IMR-90 (cell line): ENCODE measurements around the gene CST3. TPM values are rescaled to one million over a fixed set of nuclear protein-coding genes. Genes with fewer than 3 reads are reported as not detected.

Source experiments
- ATAC-seq: fragments of 200-7000 bp; cut with Tn5 transposase; 2 replicates; pipeline ENCODE4 v1.9.1; 2020; ENCODE audit warnings: low read depth, mild to moderate bottlenecking, moderate library complexity
- BruUV-seq: library from RNA; stranded (reverse); fragments of 400-500 nt; replicated peaks from 2 replicates; lab custom pipeline; 2021; lab: Mats Ljungman, UMichigan
- CTCF ChIA-PET: fragments of 300-600 bp; formaldehyde crosslinking; extraction: SDS; loops from one replicate; lab custom pipeline; 2021; ENCODE audit warnings: antibody characterized with exemption; lab: Yijun Ruan, JAX
- POLR2A ChIA-PET: fragments of 300-600 bp; sonication (Branson Sonifier 250); formaldehyde crosslinking; loops from one replicate; lab custom pipeline; 2022; ENCODE audit warnings: antibody characterized with exemption; ENCODE audit not compliant: unreplicated experiment; lab: Charles Lee
- DNase-seq: peaks from one replicate; pipeline ENCODE4 v3.0.0; 2013
- H2AFZ ChIP-seq: replicated peaks from 2 replicates; pipeline ENCODE3; 2013; ENCODE audit warnings: low read length, mild to moderate bottlenecking; ENCODE audit not compliant: poor library complexity
- H2AK5ac ChIP-seq: 2 replicates; pipeline ENCODE4 v1.6.1; 2013; ENCODE audit warnings: low read depth, low read length, inconsistent platforms
- H2AK9ac ChIP-seq: replicated peaks from 2 replicates; pipeline ENCODE3; 2013; ENCODE audit warnings: mild to moderate bottlenecking, low read depth, low read length, moderate library complexity; ENCODE audit not compliant: poor library complexity
- H2BK120ac ChIP-seq: 2 replicates; pipeline ENCODE4 v1.6.1; 2013; ENCODE audit warnings: low read depth, low read length, inconsistent platforms
- H2BK15ac ChIP-seq: 3 replicates; pipeline ENCODE4 v1.6.1; 2013; ENCODE audit warnings: low read depth, low read length, inconsistent platforms
- H2BK20ac ChIP-seq: 2 replicates; pipeline ENCODE4 v1.6.1; 2013; ENCODE audit warnings: low read depth, mild to moderate bottlenecking, inconsistent platforms, low read length, moderate library complexity
- H2BK5ac ChIP-seq: 2 replicates; pipeline ENCODE4 v1.6.1; 2013; ENCODE audit warnings: mild to moderate bottlenecking, low read depth, low read length, inconsistent platforms; ENCODE audit not compliant: poor library complexity, severe bottlenecking
- H3K14ac ChIP-seq: replicated peaks from 2 replicates; pipeline ENCODE4 v1.6.1; 2013; ENCODE audit warnings: low read depth, low read length, inconsistent platforms
- H3K18ac ChIP-seq: 2 replicates; pipeline ENCODE4 v1.6.1; 2013; ENCODE audit warnings: low read depth, low read length, control low read depth
- H3K23ac ChIP-seq: 2 replicates; pipeline ENCODE4 v1.6.1; 2013; ENCODE audit warnings: low read depth, low read length, inconsistent platforms
- H3K27ac ChIP-seq: 2 replicates; pipeline ENCODE4 v1.5.1; 2013; ENCODE audit warnings: mild to moderate bottlenecking, control low read depth, low read length; ENCODE audit not compliant: insufficient read depth
- H3K27me3 ChIP-seq: 2 replicates; pipeline ENCODE4 v1.6.1; 2013; ENCODE audit warnings: low read length; ENCODE audit not compliant: control insufficient read depth, insufficient read depth
- H3K36me3 ChIP-seq: 2 replicates; pipeline ENCODE4 v1.6.1; 2013; ENCODE audit warnings: low read length, mixed read lengths; ENCODE audit not compliant: control insufficient read depth, insufficient read depth
- H3K4ac ChIP-seq: 2 replicates; pipeline ENCODE4 v1.6.1; 2013; ENCODE audit warnings: low read depth, low read length, inconsistent platforms
- H3K4me1 ChIP-seq: 2 replicates; pipeline ENCODE4 v1.6.1; 2013; ENCODE audit warnings: low read length, mixed read lengths; ENCODE audit not compliant: control insufficient read depth, insufficient read depth
- H3K4me2 ChIP-seq: 2 replicates; pipeline ENCODE4 v1.6.1; 2013; ENCODE audit warnings: low read depth, mild to moderate bottlenecking, control low read depth, low read length, moderate library complexity
- H3K4me3 ChIP-seq: 2 replicates; pipeline ENCODE4 v1.5.1; 2013; ENCODE audit warnings: low read depth, mild to moderate bottlenecking, control low read depth, low read length, moderate library complexity; ENCODE audit not compliant: insufficient read depth
- H3K56ac ChIP-seq: 2 replicates; pipeline ENCODE4 v1.6.1; 2013; ENCODE audit warnings: low read length, inconsistent platforms; ENCODE audit not compliant: insufficient read depth; ENCODE audit errors: extremely low read depth
- H3K79me1 ChIP-seq, 2 experiments: 2 replicates each; pipeline ENCODE4 v1.6.1; 2013; ENCODE audit warnings: low read length in 2 of 2, inconsistent platforms in 1 of 2, low read depth in 1 of 2
- H3K9ac ChIP-seq: 2 replicates; pipeline ENCODE4 v1.6.1; 2013; ENCODE audit warnings: low read depth, low read length, control low read depth
- H3K9me1 ChIP-seq: 2 replicates; pipeline ENCODE4 v1.6.1; 2013; ENCODE audit warnings: low read length, inconsistent platforms; ENCODE audit not compliant: insufficient read depth
- H3K9me3 ChIP-seq: 2 replicates; pipeline ENCODE4 v1.6.1; 2013; ENCODE audit warnings: low read length; ENCODE audit not compliant: control insufficient read depth, insufficient read depth
- H4K20me1 ChIP-seq: 2 replicates; pipeline ENCODE4 v1.6.1; 2013; ENCODE audit warnings: low read length, inconsistent platforms; ENCODE audit not compliant: insufficient read depth
- H4K5ac ChIP-seq: 2 replicates; pipeline ENCODE4 v1.6.1; 2013; ENCODE audit warnings: mild to moderate bottlenecking, low read depth, low read length, control low read depth
- H4K8ac ChIP-seq, 2 experiments: 2 replicates each; pipeline ENCODE4 v1.6.1; 2013; ENCODE audit warnings: low read depth in 2 of 2, low read length in 2 of 2, control low read depth in 1 of 2, inconsistent platforms in 1 of 2
- H4K91ac ChIP-seq: 2 replicates; pipeline ENCODE4 v1.6.1; 2013; ENCODE audit warnings: low read depth, low read length, inconsistent platforms; ENCODE audit not compliant: insufficient read depth
- BHLHE40 ChIP-seq: fragments of 150-350 bp; IDR thresholded peaks from 2 replicates; pipeline ENCODE4 v1.6.1; 2016; ENCODE audit warnings: mild to moderate bottlenecking, low read depth, low read length
- CEBPB ChIP-seq: IDR thresholded peaks from 2 replicates; pipeline ENCODE4 v1.6.1; 2012; ENCODE audit warnings: low read depth, low read length, improper control_type of control experiment
- CHD1 ChIP-seq: IDR thresholded peaks from 2 replicates; pipeline ENCODE4 v1.6.1; 2012; ENCODE audit warnings: low read depth, low read length, improper control_type of control experiment
- CTCF ChIP-seq: conservative IDR thresholded peaks from 2 replicates; pipeline ENCODE4 v1.5.1; 2012; ENCODE audit warnings: mild to moderate bottlenecking, low read depth, low read length, improper control_type of control experiment
- ELK1 ChIP-seq: fragments of 150-350 bp; IDR thresholded peaks from 2 replicates; pipeline ENCODE4 v1.6.1; 2016; ENCODE audit warnings: low read depth, mild to moderate bottlenecking, low read length, moderate library complexity, borderline replicate concordance
- FOS ChIP-seq: fragments of 150-350 bp; IDR thresholded peaks from 2 replicates; pipeline ENCODE4 v1.6.1; 2016; ENCODE audit warnings: low read depth, low read length
- MAFK ChIP-seq: IDR thresholded peaks from 2 replicates; pipeline ENCODE4 v1.6.1; 2012; ENCODE audit warnings: low read depth, low read length, improper control_type of control experiment
- MAZ ChIP-seq: IDR thresholded peaks from 2 replicates; pipeline ENCODE4 v1.6.1; 2012; ENCODE audit warnings: low read depth, mild to moderate bottlenecking, low read length, improper control_type of control experiment, moderate library complexity, borderline replicate concordance
- MXI1 ChIP-seq: IDR thresholded peaks from 2 replicates; pipeline ENCODE4 v1.6.1; 2012; ENCODE audit warnings: low read depth, mild to moderate bottlenecking, low read length, moderate library complexity, borderline replicate concordance
- NFE2L2 ChIP-seq: fragments of 150-350 bp; IDR thresholded peaks from 2 replicates; pipeline ENCODE4 v1.6.1; 2016; ENCODE audit warnings: low read depth, mild to moderate bottlenecking, low read length
- POLR2A ChIP-seq: IDR thresholded peaks from 2 replicates; pipeline ENCODE4 v1.6.1; 2012; ENCODE audit warnings: mild to moderate bottlenecking, low read depth, low read length
- RAD21 ChIP-seq: IDR thresholded peaks from 2 replicates; pipeline ENCODE4 v1.6.1; 2012; ENCODE audit warnings: low read length, improper control_type of control experiment
- RCOR1 ChIP-seq: IDR thresholded peaks from 2 replicates; pipeline ENCODE4 v1.6.1; 2012; ENCODE audit warnings: mild to moderate bottlenecking, low read length, improper control_type of control experiment; ENCODE audit not compliant: insufficient replicate concordance
- RFX5 ChIP-seq: IDR thresholded peaks from 2 replicates; pipeline ENCODE4 v1.8.0; 2012; ENCODE audit warnings: low read depth, mild to moderate bottlenecking, low read length, moderate library complexity
- SMC3 ChIP-seq: fragments of 150-350 bp; IDR thresholded peaks from 2 replicates; pipeline ENCODE4 v1.6.1; 2016; ENCODE audit warnings: low read depth, mild to moderate bottlenecking, antibody characterized with exemption, low read length, moderate library complexity
- USF2 ChIP-seq: fragments of 150-350 bp; IDR thresholded peaks from 2 replicates; pipeline ENCODE4 v1.6.1; 2017; ENCODE audit warnings: mild to moderate bottlenecking, antibody characterized with exemption, low read length, low read depth
- WGBS, 2 experiments: methylation state at CpG; one replicate each; pipeline versions ENCODE4 v1.1.5 to v1.1.7; 2013; ENCODE audit warnings: missing lambda C conversion rate in 2 of 2; ENCODE audit not compliant: insufficient read length in 1 of 2; ENCODE audit errors: extremely low coverage in 2 of 2; 5-methylcytosine and 5-hydroxymethylcytosine counted together
- dilution Hi-C: fragments of 300-500 bp; cut with HindIII; formaldehyde crosslinking; loops from one replicate; pipeline ENCODE4 v1.14.3; 2018; ENCODE audit warnings: low sequenced_read_pairs; ENCODE audit not compliant: unreplicated experiment
- in situ Hi-C: fragments of 300-500 bp; cut with MboI; formaldehyde crosslinking; loops from 3 replicates; pipeline ENCODE4 v1.14.3; 2019; ENCODE audit warnings: low sequenced_read_pairs, inconsistent platforms, mixed read lengths
- intact Hi-C: fragments of 100-400 bp; cut with micrococcal nuclease; formaldehyde crosslinking; loops from 2 replicates; pipeline ENCODE4 v1.10.0; 2022
- polyA plus RNA-seq, 3 experiments: library from polyadenylated mRNA; depleted of rRNA; stranded (reverse); fragments of >200 nt; gene quantifications; 2 replicates each; pipeline ENCODE4 v1.2.3, GENCODE V29; 2012; ENCODE audit warnings: low replicate concordance in 1 of 3
- total RNA-seq: library from RNA; depleted of rRNA; stranded (reverse); fragments of >200 nt; gene quantifications from 2 replicates; pipeline ENCODE4 v1.2.3, GENCODE V29; 2012

Gene CST3
- total and polyA plus RNA-seq, 2 of the 4 experiments (the other 2 are of a cell fraction), result 26.0 to 471 TPM

GRCh38 chr20:23630392-23630849 lies 7.3 kb downstream of the CST3 start:
- ChIA-PET CTCF (interaction anchor here (0.7 kb wide), 1 partner anchor 30 kb away, joined by 3 read pairs; no protein-coding TSS in a partner anchor), POLR2A (no interaction called here)
- H3K27ac ChIP-seq, result no peak overlapping the region
- no TSS peak for BruUV-seq
- H2AK9ac ChIP-seq, result no peak overlapping the region
- no peak overlapping the region for H3K4me2 ChIP-seq
- H3K4me1 ChIP-seq, result no peaks in the 10 kb centered on the region
- H2BK15ac ChIP-seq, result no peak overlapping the region
- no peak overlapping the region for H2BK120ac ChIP-seq
- H3K9ac ChIP-seq, result no peak overlapping the region
- peaks cover 16% of the 10 kb centered on the region for H3K36me3 ChIP-seq
- no peak overlapping the region for H4K5ac ChIP-seq
- no peak overlapping the region for H2AFZ ChIP-seq
- no peak overlapping the region for H4K8ac ChIP-seq
- in situ Hi-C loops, result loop anchor here (25.0 kb wide), 2 partner anchors 1632 to 1782 kb away; partner anchors contain the start of gene GINS1
- H4K91ac ChIP-seq, result no peak overlapping the region
- H3K79me1 ChIP-seq, result peaks cover 10 to 13% of the 10 kb centered on the region in 2 experiments
- H3K9me3 ChIP-seq, result no peaks in the 10 kb centered on the region
- 80% methylated on average over 3 of the region's 4 CpGs; no CpG with 5 or more reads in 1 of the 2 experiments for WGBS, 2 experiments
- no peak for TF ChIP-seq BHLHE40
- no peak for TF ChIP-seq USF2
- TF ChIP-seq NFE2L2, result no peak
- TF ChIP-seq CHD1, result no peak
- no peak for TF ChIP-seq CTCF
- no peak for TF ChIP-seq MAZ
- no peak for TF ChIP-seq MAFK
- no peak for TF ChIP-seq SMC3
- TF ChIP-seq RFX5, result no peak
- no peak for TF ChIP-seq FOS
- TF ChIP-seq RCOR1, result no peak
- TF ChIP-seq RAD21, result no peak
- no peak for TF ChIP-seq CEBPB
- no peak for TF ChIP-seq ELK1
- no peak for TF ChIP-seq MXI1
- TF ChIP-seq POLR2A, result no peak
- H3K9me1 ChIP-seq, result peaks cover 6% of the 10 kb centered on the region; the same call in 1 of the 2 replicates
- no peak overlapping the region for H3K14ac ChIP-seq
- H3K4ac ChIP-seq, result no peak overlapping the region
- H3K18ac ChIP-seq, result no peak overlapping the region
- dilution Hi-C loops, result no loop called here
- H3K27me3 ChIP-seq, result no peaks in the 10 kb centered on the region
- no peak overlapping the region for H3K23ac ChIP-seq
- H2AK5ac ChIP-seq, result no peak overlapping the region
- DNase-seq (no peak), ATAC-seq (no peak)
- no peak overlapping the region for H2BK20ac ChIP-seq
- intact Hi-C loops, result no loop called here
- H3K4me3 ChIP-seq, result no peak overlapping the region
- no peak overlapping the region for H2BK5ac ChIP-seq
- peaks cover 6% of the 10 kb centered on the region; the same call in 1 of the 2 replicates for H4K20me1 ChIP-seq
- no peak overlapping the region for H3K56ac ChIP-seq
